HG03457 (cell line): ENCODE results near the gene DBNDD2.

ENCODE experiments used
- ATAC-seq: cut with Tn5 transposase; IDR thresholded peaks from one replicate; pipeline ENCODE4 v1.9.1; 2021; ENCODE audit warnings: moderate number of reproducible peaks; ENCODE audit not compliant: unreplicated experiment

Gene DBNDD2

DNA sequence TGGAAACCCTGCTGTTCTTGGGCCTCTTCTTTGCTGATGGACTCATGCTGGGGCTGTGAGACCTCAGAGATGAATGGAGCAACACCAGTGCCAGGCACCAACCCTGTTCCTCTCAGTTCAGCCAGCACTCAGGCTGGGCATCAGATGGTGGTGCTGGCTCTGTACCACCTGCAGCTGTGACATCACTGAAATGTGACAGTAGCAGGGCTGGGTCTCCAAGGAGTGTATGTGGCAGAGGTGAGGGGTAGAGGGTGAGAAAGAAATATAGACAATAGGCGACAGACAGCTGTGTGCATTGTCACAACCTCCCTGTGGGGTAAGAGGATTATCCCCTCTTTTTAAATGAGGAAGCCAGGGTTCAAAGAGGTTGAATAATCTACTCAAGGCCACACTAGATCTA lies 29.9 kb upstream of the DBNDD2 start, which contains the start of gene TP53TG5:
TSS of gene TP53TG5 (minus strand) at position 135 of the 400 bp plus-strand sequence. CDS start at position 46, 89 bp downstream.
- no peak for ATAC-seq

DNA sequence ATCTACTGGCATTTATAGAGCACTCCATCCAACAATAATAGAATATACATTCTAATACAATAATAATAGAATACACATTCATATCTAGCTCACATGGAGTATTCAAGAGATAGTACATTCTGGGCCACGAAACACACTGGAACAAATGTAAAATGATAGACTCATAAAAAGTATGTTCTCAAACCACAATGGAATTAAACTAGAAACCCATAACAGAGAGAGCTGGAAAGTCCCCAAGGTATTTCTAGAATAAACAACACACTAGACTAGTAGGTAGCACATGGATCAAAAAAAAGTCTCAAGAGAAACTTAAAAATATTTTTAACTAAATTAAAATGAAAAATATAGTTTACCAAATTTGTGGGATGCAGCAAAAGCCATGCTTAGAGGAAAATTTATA lies 20.8 kb upstream of the DBNDD2 start:
- no peak for ATAC-seq

DNA sequence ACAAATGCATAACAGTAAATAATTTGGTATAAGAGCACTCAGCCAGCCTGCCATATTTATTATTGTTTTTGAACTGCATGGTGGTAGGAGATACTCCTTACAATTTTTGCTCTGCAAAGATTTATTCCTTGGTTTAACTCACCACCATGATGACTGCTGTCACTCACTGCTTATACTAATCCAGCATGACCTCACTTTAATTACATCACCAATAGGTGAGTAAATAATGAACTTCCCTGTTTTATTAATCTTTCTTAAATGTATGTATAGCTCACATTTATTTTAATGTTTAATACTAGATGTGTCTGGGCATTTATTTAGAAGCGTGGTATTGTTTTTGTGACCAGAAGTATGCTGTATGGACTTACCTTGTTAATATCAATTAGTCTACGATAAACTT lies 17.2 kb upstream of the DBNDD2 start:
- ATAC-seq: no peak

DNA sequence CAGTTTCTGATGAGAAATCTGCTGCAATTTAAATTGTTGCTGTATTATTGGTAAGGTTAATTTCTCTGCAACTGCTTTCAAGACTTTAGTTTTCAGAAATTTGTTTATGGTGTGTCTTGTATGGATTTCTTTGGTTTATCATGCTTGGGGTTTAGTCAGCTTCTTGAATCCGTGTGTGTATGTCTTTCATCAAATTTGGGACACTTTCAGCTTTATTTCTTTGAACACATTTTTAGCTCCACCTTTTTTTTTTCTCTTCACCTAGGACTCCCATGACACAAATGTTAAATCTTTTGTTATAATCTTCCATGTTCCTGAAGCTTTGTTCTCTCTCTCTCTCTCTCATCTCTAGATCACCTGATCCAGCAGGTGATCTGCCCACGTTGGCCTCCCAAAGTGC lies 16.5 kb upstream of the DBNDD2 start:
- ATAC-seq: no peak

DNA sequence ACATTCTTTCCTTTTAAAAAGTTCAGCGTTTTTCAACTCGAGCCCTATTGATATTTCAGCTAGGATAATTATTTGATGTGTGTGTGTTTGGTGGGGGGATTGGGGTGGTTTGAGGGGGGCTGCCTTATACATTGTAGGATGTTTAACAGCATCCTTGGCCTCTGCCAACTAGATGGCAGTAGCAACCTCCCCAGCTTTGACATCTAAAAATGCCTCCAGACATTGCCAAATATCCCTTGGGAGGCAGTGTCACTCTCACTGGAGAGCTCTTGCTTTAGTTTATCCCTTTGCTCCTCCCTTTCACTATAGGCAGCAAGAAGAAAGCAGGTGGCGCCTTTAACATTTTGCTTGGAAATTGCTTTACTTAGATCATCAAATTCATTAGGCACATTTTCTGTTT lies 15.4 kb upstream of the DBNDD2 start:
- ATAC-seq: no peak

DNA sequence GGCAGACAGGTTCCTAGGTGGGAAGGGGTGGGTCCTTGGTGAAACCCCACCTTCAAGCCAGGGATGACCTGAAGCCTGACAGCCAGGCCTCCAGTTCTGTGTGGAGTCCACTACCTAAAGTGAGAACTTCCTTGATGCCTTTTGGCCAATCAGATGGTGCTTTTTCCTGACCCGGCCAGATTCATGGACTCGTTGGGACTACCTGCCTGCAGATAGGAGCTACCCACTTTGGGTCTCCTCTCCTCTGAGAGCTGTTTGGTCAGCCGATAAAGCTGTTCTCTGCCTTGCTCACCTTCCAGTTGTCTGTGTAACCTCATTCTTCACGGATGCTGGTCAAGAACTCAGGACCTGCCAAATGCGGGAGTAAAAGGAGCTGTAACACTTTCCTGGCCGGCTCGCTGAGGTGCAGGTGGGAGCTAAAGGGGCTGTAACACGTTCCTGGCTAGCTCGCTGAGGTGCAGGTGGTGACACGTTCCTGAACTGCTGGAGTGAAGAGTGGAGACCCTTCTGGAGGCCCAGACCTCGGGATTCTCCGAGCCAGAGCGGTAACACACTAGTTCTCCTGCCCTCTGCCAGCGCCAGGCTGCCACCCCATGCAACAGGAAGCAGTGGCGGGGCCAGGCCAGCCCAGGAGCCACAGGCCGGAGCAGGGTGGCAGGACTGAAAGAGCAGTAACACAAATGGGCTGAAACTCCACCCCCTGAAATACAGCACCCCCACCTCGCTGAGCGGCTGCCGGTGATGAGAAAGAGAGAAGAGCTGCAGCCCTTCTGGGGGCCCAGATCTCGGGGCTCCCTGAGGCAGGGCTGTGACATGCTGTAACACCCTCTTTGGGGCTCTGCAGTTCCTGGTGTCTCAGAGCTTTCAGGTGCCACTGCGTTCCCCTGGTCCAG lies 13.6 kb upstream of the DBNDD2 start:
- ATAC-seq: no peak

DNA sequence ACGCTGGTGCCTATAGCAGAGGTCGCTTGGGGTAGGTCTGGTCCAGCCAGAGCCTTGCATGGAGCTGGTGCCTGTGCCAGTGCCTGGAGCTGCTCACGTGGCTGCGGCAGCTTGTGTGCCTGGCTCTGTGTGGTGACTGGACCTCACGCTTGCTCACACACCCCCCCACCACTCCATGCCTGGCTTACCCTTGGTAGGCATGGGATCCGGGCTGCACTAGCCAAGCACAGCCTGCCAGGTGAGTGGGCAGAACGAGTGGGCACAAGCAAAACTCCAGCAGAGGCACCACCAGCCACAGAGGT lies 13.0 kb upstream of the DBNDD2 start:
- no peak for ATAC-seq

DNA sequence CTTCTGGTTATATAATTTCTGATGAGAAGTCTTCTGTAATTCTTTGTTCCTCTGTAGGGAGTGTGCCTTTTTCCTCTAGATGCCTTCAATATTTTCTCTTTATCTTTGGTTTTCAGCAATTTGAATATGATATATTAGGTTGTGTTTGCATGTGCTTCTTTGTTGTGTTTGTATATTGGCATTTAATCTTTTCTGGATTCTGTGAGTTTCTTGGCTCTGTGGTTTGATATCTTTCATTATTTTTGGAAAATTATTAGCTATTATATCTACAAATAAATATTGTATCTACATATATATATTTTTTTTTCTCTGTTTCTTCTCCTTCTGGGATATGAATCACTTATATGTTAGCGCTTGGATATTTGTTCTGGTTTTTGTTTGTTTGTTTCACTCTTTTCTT lies 9.1 kb upstream of the DBNDD2 start:
- ATAC-seq: no peak

DNA sequence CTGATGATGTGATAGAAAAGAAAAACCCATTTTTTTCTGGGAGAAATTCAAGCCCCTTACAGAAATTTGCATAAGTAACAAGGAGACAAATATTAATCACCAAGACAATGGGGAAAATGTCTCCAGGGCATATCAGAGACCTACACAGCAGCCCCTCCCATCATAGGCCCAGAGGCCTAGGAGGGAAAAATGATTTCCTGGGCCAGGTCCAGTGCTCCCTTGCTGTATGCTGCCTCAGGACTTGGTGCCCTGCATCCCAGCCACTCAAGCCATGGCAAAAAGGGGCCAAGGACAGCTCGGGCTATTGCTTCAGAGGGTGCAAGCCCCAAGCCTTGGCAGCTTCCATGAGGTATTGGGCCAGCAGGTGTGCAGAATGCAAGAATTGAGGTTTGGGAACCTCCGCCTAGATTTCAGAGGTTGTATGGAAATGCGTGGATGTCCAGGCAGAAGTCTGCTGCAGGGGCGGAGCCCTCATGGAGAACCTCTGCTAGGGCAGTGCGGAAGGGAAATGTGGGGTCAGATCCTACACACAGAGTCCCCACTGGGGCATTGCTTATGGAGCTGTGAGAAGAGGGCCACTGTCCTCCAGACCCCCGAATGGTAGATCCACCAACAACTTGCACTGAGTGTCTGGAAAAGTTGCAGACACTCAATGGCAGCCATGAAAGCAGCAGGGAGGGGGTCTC lies 7.6 kb upstream of the DBNDD2 start:
- ATAC-seq: no peak

DNA sequence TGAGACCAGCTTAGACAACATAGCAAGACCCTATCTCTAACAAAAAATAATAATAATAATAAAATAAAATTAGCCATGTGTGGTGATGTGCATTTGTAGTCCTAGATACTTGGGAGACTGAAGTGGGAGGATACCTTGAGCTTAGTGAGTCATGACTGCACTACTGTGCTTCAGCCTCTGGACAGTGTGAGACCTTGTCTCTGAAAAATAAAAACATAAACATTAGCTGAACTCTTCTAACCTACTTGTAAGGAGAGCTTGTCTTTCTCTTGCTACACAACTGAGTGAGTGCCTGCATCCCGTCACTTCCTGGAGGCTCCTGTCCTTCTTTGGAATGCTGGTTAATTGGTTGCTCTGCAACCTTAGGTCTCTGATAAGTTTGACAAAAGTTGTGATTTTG lies 5.1 kb upstream of the DBNDD2 start:
- no peak for ATAC-seq

DNA sequence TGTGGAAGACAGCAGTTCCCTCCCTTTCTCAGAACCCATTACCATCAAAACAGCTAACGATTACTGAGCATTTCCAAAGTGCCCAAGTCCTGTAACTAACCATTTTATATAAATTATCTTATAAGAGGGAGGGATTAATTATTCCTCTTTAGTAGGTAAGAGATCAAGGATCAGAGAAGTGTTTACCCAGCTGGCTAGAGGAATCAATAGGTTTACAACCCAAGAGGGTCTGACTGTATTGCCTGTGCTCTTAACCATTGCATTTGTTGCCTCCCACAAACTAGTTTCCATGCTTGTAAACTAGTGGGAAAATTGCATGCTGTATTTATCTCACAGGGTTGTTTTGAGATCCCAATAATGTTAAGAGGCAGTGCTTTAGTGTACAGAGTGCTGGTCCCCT lies 3.7 kb upstream of the DBNDD2 start:
- no peak for ATAC-seq

DNA sequence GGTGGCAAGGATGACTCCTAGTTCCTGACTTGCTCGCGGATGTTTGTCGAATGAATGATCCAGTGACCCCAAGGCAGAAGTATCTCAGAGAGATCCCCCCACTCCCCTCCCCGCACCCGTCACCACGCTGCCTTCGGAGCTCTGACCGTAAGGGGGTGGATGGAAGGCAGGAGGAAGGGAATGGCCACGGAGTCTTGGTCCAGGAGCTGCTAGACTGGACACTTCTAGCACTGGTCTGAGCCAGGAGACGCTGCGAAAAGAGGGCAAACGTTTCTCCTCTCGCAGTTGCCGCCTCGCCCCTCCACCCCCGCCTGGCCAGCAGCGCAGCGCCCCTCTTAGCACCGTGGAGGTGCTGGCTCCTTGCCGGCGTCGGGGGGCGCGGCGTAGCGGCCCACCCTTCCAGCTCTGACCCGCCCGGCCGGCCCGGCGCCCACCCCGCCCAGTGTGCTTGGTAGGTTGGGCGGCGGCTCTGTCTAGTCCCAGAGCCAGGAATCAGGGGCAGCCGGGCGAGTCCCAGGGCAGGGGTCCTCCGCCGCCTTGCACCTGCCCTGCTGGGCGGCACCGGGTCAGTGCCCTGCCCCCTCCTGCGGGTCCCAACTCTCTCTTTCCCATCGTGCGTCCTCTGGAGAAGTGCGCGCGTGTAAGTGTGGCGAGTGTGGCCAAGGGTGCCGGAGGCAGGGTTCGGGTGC lies 2.4 kb upstream of the DBNDD2 start:
- ATAC-seq: no peak

DNA sequence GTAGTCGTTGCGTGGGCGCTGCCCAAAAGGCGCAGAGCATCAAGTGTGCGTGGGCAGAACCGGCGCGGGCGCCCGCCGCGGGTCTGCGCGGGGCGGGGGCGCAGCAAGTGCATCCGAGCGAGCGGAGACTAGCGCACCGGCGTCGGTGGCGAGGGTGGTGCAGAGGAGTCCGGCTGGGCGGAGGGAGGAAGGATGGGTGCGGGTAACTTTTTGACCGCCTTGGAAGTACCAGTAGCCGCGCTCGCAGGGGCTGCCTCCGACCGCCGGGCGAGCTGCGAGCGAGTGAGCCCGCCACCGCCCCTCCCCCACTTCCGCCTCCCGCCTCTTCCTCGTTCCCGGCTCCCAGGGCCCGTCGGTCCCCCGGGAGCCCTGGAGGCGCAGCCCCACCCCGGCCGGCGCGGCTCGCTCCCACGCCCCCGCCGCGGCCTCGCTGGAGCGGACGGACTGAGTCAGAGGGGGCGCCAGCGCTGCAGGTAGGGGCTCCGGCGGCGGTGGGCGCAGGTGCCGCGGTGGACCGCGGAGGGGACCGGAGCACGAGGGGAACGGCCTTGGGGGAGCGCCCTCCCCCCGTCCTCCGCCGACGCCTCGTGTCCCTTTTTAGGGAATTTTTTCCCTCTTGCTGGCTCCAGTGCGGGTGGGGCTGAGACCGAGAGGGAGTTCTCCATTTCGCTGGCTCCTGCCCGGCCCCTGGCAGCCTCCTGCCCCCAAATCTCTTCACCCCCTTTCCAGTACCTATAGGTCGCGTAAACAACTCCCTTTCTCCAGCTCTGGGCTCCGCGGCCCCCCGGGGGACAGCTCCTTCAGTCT lies 1.6 kb upstream of the DBNDD2 start:
- ATAC-seq: no peak

DNA sequence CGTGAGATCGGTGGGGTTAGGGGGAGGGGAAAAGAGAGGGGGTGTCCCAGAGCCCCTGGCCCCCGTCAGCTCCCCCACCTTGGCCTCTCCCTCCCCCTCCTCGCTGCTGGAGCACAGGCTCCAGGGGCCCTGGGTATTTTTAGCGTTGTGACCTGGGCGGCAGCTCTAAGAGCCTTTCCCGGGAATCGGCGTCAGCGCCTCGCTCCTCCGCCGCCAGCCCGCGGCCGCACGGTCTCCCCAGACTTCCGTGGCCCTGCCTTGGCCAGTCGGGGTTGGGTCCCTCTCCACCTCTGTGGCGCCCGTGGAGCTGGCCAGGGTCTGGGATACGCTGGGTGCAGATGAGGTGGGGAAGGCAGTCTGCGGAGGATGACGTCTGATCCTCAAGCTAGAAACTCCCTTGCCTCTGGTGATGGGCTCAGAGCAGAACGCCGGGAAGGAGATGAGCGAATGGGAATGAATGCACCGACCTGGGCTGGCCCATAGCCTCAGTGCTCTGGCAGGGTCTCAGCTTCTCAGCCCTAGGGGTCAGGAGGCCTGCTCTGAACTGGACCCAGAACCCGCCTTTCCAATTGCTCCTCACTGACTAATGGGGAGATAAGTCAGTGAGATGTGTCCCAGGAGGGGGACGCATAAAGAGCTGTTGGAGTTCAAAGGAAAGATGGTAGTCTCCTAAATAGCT lies 883 bp upstream of the DBNDD2 start:
- no peak for ATAC-seq

DNA sequence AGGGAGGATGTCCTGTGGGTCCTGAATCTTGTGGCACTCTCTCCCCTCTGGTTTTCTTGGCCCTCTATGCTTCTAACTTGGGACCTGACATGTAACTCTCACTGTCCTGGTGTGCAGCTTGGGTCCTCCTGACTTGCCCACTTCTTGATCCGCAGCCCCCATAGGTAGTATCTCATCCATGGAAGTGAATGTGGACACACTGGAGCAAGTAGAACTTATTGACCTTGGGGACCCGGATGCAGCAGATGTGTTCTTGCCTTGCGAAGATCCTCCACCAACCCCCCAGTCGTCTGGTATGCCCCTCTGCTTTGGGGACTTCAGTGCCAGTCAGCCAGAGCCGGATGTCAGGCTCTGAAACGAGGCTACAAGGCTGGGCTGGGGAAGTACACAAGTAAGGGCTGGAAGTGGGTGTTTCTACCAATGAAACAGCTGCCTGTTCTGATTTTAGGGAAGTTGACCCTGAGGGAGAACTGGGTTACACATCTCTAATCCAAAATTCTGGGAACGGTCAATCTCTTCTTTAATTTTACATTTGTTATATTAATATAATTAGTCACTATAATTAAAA lies 641 bp downstream of the DBNDD2 start:
- no peak for ATAC-seq

DNA sequence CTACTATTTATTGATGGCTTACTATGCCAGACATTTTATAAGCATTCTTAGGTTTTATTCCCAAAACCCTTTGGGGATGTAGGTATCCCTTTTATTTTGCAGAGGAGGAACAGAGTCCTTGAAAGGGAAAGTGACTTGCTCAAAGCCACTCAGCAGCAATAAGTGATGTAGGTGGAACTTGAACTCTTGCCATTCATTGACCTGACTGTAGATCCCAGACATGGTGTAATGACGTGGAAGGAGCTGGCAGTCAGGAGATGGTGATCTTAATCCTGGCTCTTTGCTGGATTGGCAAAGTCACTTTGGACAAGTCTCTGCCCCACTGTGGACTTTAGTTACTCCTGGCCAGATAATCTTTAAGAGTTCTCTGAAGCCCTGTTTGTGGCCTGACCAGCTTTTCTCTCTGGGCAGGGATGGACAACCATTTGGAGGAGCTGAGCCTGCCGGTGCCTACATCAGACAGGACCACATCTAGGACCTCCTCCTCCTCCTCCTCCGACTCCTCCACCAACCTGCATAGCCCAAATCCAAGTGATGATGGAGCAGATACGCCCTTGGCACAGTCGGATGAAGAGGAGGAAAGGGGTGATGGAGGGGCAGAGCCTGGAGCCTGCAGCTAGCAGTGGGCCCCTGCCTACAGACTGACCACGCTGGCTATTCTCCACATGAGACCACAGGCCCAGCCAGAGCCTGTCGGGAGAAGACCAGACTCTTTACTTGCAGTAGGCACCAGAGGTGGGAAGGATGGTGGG lies 1.6 kb downstream of the DBNDD2 start:
- ATAC-seq: no peak

DNA sequence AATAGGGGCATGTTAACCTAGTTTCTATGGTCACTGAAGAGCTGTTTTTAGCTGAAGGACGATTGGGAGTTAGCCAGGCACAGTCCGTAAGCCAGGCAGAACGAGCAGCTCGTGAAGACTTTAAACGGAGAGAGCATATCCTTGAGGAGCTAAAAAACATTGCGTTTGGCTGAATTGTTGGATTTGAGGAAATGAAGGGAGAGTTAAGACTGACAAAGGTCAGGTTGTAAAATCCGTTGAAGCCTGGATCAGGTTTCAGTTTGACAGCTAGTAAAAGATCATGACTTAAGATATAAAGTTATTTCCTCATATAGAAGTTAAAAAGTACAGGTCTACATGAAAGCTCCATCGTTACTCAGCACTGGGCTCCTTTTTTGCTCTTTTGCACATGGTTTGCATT lies 2.8 kb downstream of the DBNDD2 start:
- ATAC-seq: no peak

DNA sequence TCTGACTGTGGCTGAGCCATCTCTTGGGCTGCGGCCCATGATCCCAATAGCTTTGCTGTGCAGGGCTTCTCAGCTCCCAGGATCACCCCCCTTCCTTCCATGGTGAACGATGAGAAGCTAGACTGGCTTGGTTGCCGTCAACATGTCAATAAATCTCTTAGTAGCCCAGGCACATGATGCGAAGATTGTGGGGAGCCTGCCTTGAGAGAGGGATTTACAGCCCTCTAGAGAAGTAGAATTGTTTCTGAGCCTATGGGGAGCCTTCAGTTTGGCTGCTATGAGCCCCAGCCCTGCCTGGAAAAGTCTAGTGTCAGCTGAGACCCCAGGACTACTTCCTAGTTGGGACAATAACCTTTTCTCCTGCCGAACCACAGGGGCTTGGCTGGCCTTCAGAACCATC lies 4.6 kb downstream of the DBNDD2 start:
- ATAC-seq: no peak

DNA sequence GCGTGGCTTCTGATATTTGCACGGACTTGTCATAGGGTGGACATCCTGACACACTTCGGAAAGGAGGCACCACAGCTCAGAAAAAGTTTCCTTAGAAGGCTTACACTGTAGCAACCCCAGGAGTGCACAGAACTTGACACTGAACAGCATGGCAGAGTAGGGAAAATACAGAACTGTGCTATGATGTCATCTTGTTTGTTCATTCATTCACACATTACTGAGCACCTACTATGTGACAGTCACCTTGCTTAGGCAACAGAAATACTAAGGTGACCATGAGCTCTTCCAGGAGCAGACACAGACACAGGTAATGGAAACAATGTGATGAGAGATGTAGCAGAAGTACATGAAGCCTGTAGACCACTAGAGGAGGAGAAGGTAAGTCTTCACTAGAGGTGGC lies 5.4 kb downstream of the DBNDD2 start:
- no peak for ATAC-seq
